Measurements from ENCODE around the gene ZNF268.

DNA sequence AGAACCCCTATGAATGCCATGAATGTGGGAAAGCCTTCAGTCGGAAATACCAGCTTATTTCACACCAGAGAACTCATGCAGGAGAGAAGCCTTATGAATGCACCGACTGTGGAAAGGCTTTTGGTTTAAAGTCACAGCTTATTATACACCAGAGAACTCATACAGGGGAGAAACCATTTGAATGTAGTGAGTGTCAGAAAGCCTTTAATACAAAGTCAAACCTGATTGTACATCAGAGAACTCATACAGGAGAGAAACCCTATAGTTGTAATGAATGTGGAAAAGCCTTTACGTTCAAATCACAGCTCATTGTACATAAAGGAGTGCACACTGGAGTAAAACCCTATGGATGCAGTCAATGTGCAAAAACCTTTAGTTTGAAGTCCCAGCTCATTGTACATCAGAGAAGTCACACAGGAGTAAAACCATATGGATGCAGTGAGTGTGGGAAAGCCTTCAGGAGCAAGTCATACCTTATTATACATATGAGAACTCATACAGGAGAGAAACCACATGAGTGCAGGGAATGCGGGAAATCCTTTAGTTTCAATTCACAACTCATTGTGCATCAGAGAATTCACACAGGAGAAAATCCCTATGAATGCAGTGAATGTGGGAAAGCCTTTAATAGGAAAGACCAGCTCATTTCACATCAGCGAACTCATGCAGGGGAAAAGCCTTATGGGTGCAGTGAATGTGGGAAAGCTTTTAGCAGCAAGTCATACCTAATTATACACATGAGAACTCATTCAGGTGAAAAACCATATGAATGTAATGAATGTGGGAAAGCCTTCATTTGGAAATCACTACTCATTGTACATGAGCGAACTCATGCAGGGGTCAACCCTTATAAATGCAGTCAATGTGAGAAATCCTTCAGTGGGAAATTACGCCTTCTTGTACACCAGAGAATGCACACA lies 22.3 kb downstream of the ZNF268 start:
- no peak for TF ChIP-seq FOXK1 (CRISPR knock-in tag; IDR thresholded peaks at IDR 0.05)
- no peak for TF ChIP-seq CBFB (CRISPR knock-in tag; IDR thresholded peaks at IDR 0.05; ENCODE audit: low read depth)
- no peak for TF ChIP-seq ATF1 (CRISPR knock-in tag; IDR thresholded peaks at IDR 0.05)
- TF ChIP-seq JUN (CRISPR knock-in tag; IDR thresholded peaks at IDR 0.05), result no peak
- TF ChIP-seq, protein P1, sequence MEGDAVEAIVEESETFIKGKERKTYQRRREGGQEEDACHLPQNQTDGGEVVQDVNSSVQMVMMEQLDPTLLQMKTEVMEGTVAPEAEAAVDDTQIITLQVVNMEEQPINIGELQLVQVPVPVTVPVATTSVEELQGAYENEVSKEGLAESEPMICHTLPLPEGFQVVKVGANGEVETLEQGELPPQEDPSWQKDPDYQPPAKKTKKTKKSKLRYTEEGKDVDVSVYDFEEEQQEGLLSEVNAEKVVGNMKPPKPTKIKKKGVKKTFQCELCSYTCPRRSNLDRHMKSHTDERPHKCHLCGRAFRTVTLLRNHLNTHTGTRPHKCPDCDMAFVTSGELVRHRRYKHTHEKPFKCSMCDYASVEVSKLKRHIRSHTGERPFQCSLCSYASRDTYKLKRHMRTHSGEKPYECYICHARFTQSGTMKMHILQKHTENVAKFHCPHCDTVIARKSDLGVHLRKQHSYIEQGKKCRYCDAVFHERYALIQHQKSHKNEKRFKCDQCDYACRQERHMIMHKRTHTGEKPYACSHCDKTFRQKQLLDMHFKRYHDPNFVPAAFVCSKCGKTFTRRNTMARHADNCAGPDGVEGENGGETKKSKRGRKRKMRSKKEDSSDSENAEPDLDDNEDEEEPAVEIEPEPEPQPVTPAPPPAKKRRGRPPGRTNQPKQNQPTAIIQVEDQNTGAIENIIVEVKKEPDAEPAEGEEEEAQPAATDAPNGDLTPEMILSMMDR (IDR thresholded peaks at IDR 0.05), result no peak
- no peak for TF ChIP-seq HMGA2 (CRISPR knock-in tag; IDR thresholded peaks at IDR 0.05)
- TF ChIP-seq, protein P2, sequence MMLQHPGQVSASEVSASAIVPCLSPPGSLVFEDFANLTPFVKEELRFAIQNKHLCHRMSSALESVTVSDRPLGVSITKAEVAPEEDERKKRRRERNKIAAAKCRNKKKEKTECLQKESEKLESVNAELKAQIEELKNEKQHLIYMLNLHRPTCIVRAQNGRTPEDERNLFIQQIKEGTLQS (CRISPR knock-in tag; conservative IDR thresholded peaks at IDR 0.05), result no peak
- TF ChIP-seq, protein P3, sequence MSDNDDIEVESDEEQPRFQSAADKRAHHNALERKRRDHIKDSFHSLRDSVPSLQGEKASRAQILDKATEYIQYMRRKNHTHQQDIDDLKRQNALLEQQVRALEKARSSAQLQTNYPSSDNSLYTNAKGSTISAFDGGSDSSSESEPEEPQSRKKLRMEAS (CRISPR knock-in tag; IDR thresholded peaks at IDR 0.05), result no peak
- TF ChIP-seq, protein P4, sequence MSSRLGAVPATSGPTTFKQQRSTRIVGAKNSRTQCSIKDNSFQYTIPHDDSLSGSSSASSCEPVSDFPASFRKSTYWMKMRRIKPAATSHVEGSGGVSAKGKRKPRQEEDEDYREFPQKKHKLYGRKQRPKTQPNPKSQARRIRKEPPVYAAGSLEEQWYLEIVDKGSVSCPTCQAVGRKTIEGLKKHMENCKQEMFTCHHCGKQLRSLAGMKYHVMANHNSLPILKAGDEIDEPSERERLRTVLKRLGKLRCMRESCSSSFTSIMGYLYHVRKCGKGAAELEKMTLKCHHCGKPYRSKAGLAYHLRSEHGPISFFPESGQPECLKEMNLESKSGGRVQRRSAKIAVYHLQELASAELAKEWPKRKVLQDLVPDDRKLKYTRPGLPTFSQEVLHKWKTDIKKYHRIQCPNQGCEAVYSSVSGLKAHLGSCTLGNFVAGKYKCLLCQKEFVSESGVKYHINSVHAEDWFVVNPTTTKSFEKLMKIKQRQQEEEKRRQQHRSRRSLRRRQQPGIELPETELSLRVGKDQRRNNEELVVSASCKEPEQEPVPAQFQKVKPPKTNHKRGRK (CRISPR knock-in tag; IDR thresholded peaks at IDR 0.05; ENCODE audit: borderline replicate concordance), result no peak
- TF ChIP-seq FOXJ3 (CRISPR knock-in tag; IDR thresholded peaks at IDR 0.05; ENCODE audit: borderline replicate concordance), result no peak
- TF ChIP-seq NFYB (CRISPR knock-in tag; conservative IDR thresholded peaks at IDR 0.05; ENCODE audit: low read depth), result no peak
